ENCODE data around the gene ANKRD27.
"Not testable (repeated sequence)": the region's sequence is repeated elsewhere in the genome, so short reads cannot be mapped to it uniquely, and the experiment has no call there.

ANKRD27 gene

DNA sequence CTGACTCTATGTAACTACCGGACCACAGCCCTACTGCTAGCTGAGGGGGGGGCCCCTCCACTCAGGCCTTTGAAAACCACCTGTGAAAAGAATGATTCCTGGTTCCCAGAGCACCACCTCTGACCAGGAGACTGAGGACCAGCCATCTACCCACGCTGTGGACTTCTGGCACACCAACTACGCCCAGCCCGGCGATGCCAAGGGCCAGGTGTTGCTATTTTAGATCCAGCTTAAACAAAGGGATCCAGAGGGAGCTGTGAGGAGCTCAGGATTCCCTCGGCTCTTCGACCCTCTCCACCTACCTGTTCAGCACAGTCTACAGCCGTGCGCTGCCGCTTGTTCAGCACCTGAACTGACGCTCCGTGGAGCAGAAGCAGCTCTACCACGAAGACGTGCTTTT, 71.0 kb downstream of the ANKRD27 start:
- no peak for DNase-seq (ENCODE audit: low read depth in 2 of 2)

GRCh38 chr19:32599736-32600157, 75.2 kb downstream of the ANKRD27 start:
- DNase-seq (ENCODE audit: low read depth in 2 of 2), result no peak

DNA sequence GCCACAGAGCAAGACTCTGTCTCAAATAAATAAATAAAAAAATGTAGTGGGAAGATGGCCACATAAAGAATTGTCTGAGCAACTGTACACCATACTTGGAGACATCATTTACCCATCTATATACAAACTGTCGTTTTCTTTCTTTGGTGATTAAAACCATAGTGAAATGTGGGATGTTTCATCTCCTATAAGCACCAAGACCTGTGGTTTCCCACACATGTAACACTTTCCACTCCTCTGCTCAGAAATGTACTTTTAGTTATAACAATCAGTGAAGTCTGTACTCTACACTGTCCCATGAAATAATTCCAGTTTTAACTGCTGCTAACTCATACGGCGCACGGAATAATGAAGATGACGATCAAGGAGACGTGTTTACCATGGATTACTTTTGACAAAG, 75.7 kb downstream of the ANKRD27 start:
- DNase-seq (ENCODE audit: low read depth in 2 of 2), result no peak

DNA sequence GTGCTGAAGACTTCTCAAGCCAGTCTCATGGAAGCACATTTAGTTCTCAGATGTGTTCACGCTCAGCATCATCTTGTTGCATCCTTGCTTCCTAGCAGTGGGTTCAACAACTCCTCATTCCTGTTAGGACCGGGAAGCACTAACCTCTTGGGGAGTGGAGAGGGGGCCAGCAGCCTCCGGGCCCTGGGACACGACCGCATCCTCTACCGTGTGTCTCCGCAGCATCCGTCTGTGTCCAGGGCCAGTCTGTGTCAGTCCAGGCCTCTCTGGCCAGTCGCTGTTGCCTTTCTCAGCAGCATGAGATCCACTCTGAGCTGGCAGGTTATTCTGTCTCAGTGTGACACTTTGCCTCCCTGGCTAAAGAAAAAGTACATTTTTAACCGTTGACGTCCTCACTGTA, 77.0 kb downstream of the ANKRD27 start:
- DNase-seq (ENCODE audit: low read depth in 2 of 2), result no peak

DNA sequence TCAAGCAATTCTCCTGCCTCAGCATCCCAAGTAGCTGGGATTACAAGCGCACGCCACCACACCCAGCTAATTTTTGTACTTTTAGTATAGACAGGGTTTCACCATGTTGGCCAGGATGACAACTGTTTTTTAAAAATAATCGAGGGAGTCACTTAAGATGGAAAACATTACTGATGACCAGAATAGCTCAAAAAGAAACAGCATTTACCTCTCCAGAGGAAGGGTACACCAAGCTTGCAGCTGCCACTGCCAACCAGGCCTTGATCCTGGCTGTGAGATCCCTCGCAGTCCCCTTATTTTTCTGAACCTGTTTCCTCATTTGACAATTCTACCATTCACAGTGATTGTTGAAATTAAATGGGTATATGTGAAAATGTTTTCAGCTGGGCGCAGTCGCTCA, 79.5 kb downstream of the ANKRD27 start:
- no peak for DNase-seq (ENCODE audit: low read depth in 2 of 2)

GRCh38 chr19:32594021-32594420, 81.0 kb downstream of the ANKRD27 start:
- DNase-seq (ENCODE audit: low read depth in 2 of 2), result no peak

DNA sequence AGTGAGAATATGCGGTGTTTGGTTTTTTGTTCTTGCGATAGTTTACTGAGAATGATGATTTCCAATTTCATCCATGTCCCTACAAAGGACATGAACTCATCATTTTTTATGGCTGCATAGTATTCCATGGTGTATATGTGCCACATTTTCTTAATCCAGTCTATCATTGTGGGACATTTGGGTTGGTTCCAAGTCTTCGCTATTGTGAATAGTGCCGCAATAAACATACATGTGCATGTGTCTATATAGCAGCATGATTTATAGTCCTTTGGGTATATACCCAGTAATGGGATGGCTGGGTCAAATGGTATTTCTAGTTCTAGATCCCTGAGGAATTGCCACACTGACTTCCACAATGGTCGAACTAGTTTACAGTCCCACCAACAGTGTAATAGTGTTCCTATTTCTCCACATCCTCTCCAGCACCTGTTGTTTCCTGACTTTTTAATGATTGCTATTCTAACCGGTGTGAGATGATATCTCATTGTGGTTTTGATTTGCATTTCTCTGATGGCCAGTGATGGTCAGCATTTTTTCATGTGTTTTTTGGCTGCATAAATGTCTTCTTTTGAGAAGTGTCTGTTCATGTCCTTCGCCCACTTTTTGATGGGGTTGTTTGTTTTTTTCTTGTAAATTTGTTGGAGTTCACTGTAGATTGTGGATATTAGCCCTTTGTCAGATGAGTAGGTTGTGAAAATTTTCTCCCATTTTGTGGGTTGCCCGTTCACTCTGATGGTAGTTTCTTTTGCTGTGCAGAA, 87.1 kb downstream of the ANKRD27 start:
- DNase-seq (ENCODE audit: low read depth in 2 of 2), result not testable (repeated sequence)

DNA sequence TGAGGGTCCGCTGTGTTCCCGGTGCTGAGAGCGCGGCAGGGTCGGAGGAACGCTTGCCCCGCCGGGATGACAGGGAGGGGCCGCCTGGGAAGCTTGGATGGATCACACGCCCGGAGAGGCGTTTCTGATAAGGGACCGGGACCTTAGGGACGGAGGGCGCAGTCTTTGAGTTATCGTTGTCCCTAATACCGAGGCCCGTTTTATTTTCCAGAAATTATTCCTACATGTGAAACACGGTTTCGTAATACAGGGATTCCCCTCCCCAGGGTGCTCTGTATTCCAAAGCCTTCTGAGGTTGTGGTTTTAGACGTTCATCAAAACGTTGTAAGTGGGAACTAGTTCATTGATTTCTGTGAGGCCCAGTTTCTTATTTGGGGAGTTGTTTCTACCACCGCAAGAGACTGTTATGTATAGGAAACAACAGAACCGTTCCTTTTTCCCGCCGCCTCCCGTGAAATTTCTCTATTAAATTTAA, 93.2 kb downstream of the ANKRD27 start:
- no peak for DNase-seq (ENCODE audit: low read depth in 2 of 2)

DNA sequence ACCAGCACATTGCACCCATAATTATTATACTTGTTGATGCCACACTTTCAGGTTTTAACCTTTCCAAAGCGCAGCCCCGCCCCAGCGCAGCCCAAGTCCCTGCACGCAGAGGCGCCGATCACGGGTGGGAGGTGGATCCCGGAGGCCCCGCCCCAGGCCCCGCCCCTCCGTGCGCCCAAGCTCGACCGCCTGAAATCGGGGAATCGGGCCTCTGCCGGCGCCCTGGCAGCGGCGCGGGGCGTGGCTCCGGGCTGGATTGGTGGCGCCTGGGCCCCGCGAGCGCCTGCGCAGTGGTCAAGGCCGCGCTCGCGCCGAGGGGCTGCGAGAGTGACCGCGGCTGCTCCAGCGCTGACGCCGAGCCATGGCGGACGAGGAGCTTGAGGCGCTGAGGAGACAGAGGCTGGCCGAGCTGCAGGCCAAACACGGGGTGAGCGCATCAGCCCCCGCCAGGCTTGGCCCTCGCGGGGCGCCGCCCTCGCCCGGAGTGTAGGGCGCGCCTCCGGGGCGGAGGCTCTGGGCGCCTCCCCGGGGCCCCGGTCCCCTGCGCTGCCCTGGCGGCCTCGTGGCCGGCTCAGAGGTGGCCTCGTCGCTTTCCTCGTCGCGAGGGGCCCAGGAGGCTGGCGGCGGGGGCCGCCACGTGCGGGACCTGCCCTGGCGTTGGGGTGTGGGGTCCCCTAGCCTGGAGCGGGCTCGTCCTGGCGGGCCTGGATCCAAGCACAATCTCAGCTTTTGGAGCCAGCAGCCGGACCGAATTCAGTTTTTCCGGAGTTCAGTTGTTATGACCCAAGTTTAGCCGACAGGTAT, 93.9 kb downstream of the ANKRD27 start, which contains the start of gene PDCD5:
PDCD5 (plus strand) TSS at position 290 of the 804 bp plus-strand sequence; CDS start at position 362, 72 bp downstream.
- peak; percentile 95 to 98 for DNase-seq (ENCODE audit: low read depth in 2 of 2)

- no peak for DNase-seq (ENCODE audit: low read depth in 2 of 2)
Observed at GRCh38 chr19:32580353-32580900, 94.6 kb downstream of the ANKRD27 start.

DNA sequence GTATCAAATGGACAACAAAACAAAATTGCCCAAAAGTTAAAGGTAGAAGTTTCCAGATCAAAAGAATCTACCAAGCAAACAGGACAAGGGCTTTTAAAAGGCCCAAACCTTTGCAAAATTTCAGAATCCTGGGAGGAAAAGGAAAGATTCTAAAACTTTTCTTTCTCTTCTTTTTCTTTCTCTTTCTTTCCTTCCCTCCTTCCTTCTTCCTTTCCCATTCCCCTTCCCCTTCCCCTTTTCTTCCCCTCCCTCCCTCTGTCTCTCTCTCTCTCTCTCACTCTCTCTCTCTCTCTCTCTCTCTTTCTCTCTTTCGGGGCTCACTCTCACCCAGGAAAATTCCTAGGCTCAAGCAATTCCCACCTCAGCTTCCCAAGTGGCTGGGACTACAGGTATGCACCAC, 98.2 kb downstream of the ANKRD27 start:
- DNase-seq (ENCODE audit: low read depth in 2 of 2), result no peak

DNA sequence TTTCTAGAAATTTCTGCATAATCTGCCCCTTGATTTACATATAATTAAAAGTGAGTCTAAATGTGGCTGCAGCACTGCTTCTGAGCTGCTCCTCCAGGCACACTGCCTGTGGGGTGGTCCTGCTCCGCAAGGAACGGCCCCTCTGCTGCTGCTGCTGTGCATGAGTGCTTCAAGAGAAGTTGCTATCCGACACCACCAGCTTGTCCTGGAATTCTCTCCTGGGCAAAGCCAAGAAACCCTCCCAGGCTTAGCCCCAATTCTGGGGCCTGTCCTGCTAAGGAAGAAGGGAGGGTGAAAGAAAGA, 101.5 kb downstream of the ANKRD27 start:
- no peak for DNase-seq (ENCODE audit: low read depth in 2 of 2)

DNA sequence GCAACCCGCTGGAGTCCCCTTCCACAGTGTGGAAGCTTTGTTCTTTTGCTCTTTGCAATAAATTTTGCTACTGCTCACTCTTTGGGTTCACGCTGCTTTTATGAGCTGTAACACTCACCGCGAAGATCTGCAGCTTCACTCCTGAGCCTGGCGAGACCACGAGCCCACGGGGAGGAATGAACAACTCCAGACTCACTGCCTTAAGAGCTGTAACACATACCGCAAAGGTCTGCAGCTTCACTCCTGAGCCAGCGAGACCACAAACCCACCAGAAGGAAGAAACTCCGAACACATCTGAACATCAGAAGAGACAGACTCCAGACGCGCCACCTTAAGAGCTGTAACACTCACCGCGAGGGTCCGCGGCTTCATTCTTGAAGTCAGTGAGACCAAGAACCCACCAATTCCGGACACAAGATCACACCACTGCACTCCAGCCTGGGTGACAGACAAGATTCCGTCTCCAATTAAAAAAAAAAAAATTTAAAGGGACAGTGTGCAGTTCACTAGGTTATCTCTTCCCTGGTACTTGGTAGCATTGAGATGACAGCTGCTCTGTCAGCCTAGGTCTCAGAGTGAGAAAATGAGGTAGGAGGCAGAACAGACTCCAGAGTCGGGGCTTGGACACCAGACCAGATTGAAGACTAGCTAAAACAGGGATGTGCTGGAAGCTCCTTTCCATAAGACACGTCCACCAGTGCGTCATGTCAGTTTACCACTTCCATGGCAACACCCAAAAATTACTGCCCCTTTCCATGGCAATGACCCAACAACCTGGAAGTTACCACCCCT, 102.1 kb downstream of the ANKRD27 start:
- not testable (repeated sequence) for DNase-seq (ENCODE audit: low read depth in 2 of 2)

- DNase-seq (ENCODE audit: low read depth in 2 of 2), result not testable (repeated sequence)
Observed at GRCh38 chr19:32571471-32572075, 103.4 kb downstream of the ANKRD27 start.

DNA sequence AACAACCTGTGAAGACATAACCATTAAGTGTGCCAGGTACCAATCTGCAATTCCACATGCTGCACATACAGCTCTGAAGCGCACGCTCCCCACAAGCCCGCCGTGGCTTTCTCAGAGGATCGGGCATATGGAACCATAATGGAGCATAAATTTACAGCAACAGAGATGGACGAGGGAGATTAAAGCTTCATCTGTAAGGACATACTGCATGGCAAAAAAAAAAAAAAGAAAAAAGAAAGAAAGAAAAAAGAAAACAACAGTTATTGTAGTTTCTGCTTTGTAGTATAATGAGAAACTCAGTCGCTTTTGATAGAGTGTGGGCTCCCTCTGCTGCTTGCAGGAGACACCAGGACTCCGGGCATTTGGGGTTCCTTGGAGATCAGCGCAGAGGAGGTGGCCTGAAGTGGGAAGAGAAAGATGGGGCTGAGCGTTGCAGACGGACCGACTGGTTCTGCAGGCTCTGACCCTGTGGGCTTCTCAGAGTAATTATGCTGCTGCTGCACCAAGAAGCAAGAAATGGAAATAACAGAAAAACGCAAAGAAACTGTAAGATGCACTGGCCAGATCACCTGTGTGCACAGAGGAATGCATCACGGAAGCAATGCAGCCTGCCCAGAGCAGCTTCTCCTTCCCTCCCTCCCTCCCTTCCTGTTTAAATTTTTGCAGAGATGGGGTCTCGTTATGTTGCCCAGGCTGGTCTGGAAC, 104.7 kb downstream of the ANKRD27 start:
- no peak for DNase-seq (ENCODE audit: low read depth in 2 of 2)

DNA sequence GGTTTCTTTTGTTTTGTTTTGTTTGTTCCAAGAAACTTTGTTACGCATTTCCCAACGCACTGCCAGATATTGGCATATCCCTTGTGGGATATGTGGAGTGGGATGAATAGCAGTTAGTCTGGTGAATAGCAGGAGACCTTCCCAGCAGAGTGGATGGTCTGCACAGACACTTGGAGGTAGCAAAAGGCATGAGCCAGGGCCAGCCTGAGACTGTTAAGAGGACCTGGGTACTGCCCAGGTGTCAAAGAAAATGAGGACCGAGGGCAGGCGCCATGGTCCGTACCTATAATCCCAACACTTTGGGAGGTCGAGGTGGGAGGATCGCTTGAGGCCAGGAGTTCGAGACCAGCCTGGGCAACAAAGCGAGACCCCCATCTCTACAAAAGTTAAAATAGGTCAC, 107.5 kb downstream of the ANKRD27 start:
- DNase-seq (ENCODE audit: low read depth in 2 of 2), result no peak

DNA sequence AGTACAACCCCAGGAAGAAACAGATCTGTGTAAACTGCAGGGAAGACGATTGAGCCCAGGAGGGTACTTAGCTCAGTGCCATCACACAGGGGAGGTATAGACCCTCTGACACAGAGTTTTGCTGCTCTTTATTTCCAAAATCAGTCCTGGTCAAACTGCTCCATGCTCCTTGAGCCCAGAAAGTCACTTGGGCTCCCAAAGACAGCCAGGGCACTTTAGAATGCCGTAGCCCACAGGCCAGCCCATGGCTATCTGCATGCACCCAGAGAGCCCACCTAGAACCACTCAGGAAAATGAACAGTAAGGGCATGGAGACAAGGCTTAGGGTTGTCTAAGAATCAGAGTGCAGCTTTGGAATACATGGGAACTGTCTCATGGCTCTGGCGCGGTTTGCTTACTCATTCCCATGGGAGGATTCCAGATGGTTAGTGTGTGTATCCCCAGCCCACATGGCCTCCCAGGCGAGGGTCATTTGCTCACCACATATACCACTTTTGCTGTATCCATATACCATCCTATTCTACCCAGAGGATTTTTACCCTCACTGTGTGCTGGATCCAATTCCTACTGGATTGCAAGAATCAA, 108.6 kb downstream of the ANKRD27 start:
- DNase-seq (ENCODE audit: low read depth in 2 of 2), result no peak

- no peak for DNase-seq (ENCODE audit: low read depth in 2 of 2)
Observed at GRCh38 chr19:32563761-32564160, 111.2 kb downstream of the ANKRD27 start.

- no peak for DNase-seq (ENCODE audit: low read depth in 2 of 2)
Observed at GRCh38 chr19:32558607-32559228, 116.3 kb downstream of the ANKRD27 start.

GRCh38 chr19:32555786-32556185, 119.2 kb downstream of the ANKRD27 start:
- no peak for DNase-seq (ENCODE audit: low read depth in 2 of 2)
